Activated CD8-positive, alpha-beta memory T cell treated with anti-CD3 and anti-CD28 coated beads, Interleukin-2, amount 50 U/mL, for 1 hour (primary cell): ENCODE data around the gene CCNB3.
"Not testable (repeated sequence)": the region's sequence is repeated elsewhere in the genome, so short reads cannot be mapped to it uniquely, and the experiment has no call there.

Source experiments
- DNase-seq: peaks from one replicate; pipeline ENCODE4 v3.0.0-alpha.2; 2020; ENCODE audit errors: extremely low read depth

Gene CCNB3, protein sequence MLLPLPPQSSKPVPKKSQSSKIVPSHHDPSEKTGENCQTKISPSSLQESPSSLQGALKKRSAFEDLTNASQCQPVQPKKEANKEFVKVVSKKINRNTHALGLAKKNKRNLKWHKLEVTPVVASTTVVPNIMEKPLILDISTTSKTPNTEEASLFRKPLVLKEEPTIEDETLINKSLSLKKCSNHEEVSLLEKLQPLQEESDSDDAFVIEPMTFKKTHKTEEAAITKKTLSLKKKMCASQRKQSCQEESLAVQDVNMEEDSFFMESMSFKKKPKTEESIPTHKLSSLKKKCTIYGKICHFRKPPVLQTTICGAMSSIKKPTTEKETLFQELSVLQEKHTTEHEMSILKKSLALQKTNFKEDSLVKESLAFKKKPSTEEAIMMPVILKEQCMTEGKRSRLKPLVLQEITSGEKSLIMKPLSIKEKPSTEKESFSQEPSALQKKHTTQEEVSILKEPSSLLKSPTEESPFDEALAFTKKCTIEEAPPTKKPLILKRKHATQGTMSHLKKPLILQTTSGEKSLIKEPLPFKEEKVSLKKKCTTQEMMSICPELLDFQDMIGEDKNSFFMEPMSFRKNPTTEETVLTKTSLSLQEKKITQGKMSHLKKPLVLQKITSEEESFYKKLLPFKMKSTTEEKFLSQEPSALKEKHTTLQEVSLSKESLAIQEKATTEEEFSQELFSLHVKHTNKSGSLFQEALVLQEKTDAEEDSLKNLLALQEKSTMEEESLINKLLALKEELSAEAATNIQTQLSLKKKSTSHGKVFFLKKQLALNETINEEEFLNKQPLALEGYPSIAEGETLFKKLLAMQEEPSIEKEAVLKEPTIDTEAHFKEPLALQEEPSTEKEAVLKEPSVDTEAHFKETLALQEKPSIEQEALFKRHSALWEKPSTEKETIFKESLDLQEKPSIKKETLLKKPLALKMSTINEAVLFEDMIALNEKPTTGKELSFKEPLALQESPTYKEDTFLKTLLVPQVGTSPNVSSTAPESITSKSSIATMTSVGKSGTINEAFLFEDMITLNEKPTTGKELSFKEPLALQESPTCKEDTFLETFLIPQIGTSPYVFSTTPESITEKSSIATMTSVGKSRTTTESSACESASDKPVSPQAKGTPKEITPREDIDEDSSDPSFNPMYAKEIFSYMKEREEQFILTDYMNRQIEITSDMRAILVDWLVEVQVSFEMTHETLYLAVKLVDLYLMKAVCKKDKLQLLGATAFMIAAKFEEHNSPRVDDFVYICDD (N-terminal part only)

DNA sequence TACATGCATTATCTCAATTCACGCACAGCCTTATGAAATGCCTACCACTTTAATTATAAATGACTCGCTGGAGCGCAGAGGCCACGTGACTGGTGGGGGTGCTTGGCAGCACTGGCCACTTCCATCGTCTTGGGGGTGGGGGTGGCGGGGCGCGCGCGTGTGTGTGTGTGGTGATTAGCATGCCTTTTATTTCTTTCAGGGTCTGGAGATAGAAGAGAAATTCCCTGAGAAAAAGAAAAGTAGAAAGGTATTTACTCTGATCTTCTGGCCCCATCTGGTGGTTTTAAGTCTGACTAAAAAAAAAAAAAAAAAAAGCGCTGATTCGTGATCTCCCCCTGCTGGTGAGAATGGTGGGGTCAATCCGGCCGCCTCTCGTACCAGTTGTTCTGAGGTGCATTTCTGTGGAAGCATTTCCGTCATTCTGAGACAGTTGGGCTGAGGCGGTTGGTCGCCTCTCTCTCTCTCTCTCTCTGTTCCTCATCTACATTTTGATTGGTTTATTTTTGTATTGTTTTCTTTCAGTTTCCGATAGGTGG, at the start of gene CCNB3:
Gene CCNB3 (plus strand): TSS at position 402 of the 536 bp plus-strand sequence. CDS start 80,399 bp downstream, outside the sequence.
- peak; percentile 37 for DNase-seq

DNA sequence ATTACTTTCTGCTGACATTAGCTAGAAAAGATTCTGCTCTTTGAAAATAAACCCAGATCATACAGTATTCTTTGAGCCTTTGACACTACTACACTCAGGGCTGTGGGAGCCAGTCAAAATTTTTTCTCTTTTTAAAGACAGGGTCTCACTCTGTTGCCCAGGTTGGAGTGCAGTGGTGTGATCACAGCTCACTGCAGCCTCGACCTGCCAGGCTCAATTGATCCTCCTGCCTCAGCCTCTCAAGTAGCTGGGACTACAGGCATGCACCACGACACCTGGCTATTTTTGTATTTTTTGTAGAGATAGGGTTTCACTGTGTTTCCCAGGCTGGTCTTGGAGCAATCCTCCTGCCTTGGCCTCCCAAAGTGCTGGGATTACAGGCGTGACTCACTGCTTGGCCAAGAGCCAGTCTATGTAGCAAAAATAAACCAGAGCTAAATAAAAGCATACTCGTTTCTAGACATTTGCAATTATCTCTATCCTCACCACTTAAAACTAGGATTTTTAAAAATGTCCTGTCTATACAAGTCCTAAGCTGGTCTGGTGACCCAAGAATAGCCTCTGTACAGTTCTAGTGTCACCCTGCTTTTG, 46.9 kb upstream of the CCNB3 start:
- no peak for DNase-seq

DNA sequence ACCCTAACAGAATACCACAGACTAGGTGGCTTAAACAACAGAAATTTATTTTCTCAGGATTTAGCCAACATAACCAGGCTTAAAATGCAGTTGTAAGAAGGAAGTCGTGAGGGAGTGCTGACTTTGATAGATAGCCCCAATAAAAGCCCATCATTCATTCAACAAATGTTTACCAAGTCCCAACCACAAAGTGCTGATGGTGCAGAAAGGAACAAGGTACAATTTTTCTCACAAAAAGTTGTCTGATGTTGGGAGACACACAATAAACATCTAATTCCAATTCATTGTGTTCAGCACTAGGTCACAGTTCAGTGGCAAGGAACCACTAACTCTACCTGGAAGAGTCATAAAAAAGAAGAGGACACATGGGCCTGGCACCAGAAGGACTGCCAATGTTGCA, 46.0 kb upstream of the CCNB3 start:
- no peak for DNase-seq

DNA sequence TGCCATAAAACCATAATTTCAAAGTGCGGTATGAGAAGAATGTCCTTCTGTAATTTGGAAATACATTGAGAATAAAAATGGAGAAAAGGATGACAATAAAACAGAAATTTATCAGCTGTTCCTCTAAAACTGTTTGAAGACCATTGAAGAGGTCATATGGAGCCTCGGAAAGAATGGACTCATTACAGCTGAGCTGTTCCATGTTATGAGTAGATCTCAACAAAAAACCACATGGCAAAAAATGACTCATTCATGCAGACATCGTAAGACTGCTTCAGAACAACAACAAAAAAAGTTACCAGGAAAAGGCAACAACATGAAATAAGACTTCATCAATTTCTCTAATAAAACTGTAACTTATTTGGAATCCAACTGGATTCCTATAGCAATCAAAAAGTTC, 43.4 kb upstream of the CCNB3 start:
- DNase-seq = no peak

DNA sequence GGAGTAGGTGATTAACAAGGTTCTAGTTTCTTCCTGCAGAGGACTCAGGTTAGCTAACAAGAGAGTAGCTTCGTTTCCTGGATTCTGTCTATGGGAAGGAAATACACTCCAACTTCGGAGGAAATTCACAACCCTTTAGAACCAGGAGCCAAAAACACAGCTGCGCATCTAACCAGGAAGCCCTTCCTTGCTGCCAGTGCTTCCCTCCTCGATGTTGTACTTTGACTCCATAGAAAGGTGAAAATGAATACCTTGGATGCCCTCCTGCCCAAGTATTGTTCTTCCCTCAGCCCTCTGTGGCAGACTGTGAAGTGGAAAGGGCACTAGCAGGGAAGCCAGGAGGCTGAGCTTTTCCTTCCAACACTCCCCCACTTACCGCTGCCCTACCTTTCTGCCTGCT, 38.8 kb upstream of the CCNB3 start:
- DNase-seq = no peak

DNA sequence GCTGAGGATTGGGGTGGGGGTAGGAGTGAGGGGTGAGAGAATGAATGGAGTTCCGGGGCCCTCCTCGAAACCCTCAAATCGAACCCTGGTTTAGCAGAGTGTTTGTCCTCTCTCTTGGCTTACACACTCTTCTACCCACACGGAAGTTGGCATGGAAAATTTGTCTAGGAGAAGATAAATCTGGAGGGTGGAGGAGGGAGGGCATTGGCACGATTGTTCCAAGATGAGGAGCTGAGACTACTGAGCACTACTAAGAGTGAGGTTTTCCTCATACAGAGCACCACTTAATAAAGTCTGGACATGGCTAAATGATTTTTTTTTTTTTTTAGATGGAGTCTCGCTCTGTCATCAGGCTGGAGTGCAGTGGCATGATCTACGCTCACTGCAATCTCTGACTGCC, 37.2 kb upstream of the CCNB3 start:
- DNase-seq = no peak

DNA sequence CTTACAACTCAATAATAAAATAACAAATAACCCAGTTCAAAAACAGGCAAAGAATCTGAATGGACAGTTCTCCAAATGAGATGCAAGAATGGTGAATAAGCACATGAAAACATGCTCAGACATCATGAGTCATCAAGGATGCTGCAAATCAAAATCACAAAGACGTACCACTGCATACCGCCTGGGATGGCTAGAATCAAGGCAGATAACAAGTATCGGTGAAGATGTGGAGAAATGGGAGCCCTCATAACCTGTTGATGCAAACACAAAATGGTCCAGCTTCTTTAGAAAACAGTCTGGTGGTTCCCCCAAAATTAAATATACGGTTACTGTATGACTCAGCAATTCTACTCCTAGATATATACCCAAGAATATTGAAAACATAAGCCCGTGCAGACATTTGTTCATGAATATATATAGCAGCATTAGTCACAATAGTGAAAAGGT, 36.3 kb upstream of the CCNB3 start:
- no peak for DNase-seq

DNA sequence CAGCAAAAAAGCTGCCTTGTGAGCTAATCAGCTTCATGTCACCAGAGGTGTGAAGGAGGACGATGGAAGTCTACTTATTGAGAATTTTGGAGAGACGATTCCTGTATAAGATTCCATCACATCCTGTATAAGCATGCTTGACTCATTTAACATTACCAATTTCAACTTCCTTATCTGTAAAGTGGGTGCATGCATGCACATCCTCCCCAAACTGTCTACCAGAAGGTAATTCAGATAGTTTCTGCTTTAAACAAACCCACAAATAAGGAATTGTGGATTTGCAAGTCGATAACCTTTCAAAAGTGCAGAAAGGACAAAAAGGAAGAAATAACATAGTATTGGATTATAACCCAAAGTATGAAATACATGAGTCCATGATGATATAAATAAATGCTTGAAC, 34.8 kb upstream of the CCNB3 start:
- DNase-seq = no peak

DNA sequence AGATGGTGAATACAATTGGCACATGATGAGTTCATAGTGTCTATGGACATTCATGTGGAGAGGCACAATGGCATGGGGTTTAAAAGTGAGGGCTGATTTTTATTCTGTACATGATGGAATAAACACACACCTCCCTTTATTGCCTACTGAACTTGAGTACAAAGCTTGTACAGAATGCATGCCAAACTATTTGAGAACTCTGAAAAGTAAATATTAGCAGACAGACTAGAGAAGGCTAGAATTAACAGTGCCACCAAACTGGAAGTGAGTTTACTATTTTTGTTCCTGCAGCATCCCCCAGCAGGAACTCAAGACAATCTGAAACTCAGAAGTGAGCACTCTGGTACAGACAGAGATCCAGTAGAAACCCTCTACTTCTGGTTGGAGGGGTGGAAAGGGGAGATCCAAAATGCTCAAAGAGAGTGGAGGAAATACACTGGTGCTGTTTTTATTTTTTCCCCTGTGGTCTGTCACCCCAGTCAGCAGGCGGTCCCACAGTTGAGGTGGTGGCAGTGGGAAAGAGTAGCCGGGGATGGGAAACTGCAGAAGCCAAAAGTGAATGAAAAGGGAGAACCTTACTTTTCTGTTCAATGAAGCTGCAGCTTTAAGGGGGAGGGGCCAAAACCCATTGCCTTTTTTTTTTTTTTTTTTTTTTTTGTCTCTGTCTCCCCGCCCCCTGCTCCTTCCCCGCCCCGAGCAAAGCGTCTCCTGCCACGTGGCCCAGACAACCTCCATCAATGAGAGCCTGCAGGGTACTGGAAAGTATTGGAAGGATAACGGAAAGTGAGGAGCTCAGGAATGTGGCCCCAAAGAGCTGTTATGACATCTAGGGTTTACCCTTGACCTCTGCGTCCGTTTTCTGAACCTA, 24.3 kb upstream of the CCNB3 start:
- no peak for DNase-seq

DNA sequence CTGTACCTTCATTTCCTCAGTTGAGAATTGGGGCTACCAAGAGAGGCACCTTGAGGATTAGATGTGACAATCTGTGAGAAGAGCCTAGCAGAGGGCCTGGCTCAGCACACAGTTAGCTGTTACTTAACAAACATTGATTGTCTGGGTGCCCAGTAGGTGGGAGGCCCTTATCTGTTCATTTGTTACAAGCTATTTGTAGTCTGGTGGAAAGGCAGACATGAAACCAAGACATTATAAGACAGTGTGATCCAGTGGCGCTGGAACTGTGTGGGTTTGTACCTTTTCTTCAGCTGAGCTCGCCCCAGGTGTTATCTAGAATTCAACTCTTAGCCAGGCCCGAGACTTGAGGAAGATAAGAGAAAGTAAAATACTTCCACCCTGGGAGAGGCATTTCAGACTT, 20.7 kb upstream of the CCNB3 start:
- no peak for DNase-seq

DNA sequence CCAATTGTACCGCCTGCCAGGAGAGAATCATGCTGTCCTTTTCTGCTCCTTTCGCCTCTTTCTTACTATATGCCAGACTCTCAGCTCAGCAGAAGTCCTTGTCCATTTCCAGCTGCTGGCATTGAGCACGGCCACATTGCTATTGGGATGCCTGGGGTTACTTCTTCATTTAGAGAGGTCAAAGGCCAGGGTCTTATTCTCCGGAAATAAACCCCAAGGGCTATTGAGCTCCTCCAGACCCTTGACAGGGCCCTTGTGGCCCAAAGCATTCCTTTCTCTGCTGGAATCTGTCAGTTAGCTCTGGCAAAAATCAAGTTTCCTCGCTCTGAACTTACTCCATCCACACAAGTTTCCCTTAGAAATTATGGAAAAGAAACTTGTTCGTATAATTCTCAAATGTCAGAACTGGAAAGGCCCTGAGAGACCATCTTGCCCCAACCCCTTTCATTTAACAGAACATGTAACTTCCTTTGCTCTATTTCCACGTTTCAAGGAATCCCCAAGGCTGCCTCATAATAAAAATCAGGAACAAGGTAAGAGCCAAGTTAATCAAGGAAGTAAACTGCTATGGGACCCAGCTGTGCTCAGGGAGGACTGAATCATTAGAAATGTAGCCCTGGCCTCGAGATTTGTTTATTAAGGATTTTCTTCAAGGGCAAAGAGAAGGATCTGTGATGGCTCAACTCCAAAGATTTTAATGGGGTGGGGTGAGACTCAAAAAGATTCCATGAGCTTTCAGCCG, 15.5 kb upstream of the CCNB3 start:
- DNase-seq = no peak

DNA sequence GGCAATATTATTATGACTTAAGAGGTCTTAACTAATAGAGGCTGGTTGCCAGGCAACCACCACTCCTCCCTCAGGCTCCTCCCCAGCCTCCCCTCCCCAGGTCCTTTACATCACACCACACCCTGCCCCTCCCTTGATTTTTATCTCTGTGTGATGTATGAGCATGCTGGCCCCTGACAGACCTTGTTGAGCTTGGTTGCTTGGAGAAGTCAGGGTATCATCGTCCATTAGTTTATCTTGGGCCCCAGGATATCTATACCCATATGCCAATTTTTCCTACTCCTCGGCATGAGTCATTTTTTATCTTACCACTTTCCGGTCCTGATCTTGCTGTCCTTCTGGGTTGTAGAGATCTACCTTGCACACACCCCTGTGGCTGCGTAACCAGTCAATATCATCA, 6.2 kb upstream of the CCNB3 start:
- DNase-seq = no peak

DNA sequence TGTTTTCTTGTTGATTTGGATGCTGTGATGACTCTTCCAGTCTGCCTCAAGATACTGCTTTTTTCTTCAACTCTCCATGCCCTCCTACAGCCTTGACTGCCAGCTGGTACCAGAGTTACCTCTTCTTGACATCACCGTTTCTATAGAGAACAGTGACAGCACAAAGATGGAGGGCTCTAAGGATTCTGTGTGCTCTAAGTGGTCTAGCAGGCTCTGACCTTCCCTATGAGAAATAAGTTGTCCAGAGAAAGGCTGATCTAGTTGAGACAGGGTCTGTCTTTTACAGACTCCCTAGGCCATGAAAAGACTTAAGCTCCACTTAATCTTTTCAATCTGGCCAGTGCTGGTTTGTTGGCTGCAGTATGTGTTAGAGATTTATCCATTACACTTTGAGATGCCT, 3.7 kb upstream of the CCNB3 start, which contains the start of gene AKAP4:
Gene AKAP4 (minus strand): TSS at position 101 of the 400 bp plus-strand sequence. CDS start 118 bp downstream, outside the sequence.
- DNase-seq = no peak

DNA sequence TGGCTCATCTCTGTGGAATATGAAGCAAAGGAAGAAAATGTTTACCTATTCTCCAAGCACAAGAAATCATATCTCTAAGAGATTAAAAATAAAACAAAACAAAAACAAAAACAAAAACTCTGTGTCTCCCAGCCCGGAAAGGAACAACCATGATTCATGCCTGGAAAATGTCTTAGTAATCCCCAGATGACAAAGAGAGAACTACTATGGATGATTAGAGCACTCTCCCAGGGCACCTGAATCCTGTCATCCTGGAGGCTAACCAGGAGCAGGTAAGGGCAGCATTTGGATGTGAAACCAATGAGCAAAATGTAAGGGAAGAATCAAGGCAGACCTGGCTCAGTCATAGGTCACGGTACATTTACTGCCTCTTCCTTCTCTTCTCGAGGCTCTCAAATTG, 2.0 kb upstream of the CCNB3 start:
- DNase-seq = no peak

DNA sequence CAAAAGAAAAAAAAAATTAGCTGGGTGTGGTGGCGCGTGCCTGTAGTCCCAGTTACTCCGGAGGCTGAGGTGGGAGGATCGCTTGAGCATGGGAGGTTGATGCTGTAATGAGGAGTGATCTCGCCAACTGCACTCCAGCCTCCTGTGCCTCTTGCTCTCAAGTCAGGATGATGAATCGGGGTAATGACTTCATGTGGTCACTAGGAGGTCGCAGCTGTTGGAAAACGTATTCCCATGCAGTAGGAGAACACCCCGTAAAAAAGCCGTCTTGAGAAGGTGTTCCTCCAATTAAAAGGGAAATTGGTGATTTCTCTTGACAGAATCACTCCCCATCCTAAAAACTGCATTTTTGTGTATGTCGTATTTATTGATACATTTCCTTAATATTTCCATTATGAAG, 2.2 kb downstream of the CCNB3 start:
- DNase-seq = no peak

DNA sequence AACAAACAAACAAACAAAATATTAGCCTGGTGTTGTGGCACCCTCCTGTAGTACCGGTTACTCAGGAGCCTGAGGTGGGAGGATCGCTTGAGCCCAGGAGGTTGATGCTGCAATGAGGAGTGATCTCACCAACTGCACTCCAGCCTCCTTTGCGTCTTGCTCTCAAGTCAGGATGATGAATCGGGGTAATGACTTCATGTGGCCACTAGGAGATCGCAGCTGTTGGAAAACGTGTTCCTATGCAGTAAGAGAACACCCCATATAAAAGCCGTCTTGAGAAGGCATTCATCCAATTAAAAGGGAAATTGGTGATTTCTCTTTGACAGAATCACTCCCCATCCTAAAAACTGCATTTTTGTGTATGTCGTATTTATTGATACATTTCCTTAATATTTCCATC, 6.9 kb downstream of the CCNB3 start:
- no peak for DNase-seq

DNA sequence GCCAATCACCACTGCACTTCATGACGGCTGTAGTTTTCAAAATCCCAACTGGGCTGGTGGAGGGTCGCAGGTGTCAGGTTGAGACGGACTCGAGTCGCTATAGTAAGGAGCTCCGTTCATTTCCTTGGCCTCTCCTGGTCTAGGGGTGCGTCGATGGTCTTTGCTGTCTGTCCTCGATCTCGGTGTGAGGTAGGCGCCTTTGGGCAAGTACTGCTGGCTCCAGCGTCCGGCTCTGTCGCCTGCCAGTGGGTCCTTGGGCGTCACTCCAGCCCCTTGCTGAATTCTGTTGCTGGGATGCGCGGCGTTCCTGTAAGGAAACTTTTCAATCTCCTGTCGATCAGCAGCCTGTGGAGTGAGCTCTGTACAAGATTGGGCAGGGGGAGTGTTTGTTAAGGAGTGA, 76.7 kb downstream of the CCNB3 start:
- DNase-seq = no peak

DNA sequence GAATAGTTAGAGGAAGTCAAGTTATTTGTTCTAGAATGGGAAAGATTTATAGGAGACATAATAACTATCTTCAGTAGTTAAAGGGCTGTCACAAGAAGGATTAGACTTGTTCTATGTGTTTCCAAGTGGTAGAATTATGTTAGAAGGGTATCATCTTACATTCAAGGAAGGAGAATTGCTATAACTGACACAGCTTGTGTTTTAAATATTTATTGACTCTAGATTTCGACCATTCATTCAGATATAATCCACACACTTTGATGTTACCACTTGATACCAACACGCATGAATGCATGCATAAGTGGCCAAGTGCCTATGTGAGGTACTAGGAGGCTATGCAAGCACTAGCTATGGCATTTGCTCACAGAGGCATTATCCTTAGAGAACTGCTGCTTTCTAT, 122.7 kb downstream of the CCNB3 start:
- DNase-seq = no peak

DNA sequence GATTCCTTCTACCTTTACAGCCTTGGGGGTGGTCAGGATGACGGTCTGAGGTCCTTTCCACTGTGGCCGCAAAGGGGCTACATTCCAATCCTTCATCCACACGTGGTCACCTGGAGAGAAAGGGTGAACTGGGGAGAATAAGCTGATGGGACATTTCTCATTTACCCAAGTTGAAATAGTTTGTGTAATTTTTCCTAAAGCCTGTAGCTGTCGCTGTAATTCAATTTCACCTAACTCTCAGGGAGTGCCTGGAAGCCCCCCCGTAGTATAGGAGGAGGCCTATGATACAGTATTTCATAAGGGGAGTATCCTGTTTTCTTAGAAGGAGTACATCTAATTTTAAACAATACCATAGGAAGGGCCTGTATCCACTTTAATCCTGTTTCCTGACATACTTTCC, 128.1 kb downstream of the CCNB3 start:
- DNase-seq = not testable (repeated sequence)

DNA sequence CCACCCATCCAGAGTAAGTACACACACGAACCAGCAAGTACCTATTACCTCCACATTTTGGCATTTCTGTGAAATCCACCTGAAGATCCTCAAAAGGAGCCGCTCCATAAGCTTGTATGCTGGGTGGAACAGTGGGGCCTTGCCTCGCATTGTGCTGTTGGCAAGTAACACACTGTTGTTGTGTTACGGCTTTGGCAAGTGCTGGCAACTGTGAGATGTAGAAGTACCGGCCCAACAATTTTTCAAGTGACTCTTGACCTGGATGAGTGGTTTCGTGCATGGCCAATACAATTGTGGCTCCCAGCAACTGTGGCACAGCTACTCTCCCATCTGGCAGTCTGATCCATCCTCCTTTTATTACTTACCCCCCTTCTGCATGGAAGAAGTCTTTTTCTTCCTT, 128.7 kb downstream of the CCNB3 start:
- DNase-seq = no peak
